Ovary (tissue), 3 donors: ENCODE results near the gene DNAJB8.

Experiments used
- EP300 ChIP-seq: sonication (generic); formaldehyde crosslinking; IDR thresholded peaks from one replicate; pipeline ENCODE4 v1.6.1; 2017; ENCODE audit warnings: antibody characterized with exemption
- TF ChIP-seq, protein P1 (sequence below), 3 donors: fragments of 450-650 bp in 2 of 3; fragments of 200-600 bp in 1 of 3; IDR thresholded peaks; one replicate each; pipeline versions ENCODE4 v1.5.1 to v1.8.0; 2016 to 2022; ENCODE audit warnings: antibody characterized with exemption in 3 of 3, mild to moderate bottlenecking in 1 of 3
- donor health status: DM: no; HTN: no; CAD: no.

DNA sequence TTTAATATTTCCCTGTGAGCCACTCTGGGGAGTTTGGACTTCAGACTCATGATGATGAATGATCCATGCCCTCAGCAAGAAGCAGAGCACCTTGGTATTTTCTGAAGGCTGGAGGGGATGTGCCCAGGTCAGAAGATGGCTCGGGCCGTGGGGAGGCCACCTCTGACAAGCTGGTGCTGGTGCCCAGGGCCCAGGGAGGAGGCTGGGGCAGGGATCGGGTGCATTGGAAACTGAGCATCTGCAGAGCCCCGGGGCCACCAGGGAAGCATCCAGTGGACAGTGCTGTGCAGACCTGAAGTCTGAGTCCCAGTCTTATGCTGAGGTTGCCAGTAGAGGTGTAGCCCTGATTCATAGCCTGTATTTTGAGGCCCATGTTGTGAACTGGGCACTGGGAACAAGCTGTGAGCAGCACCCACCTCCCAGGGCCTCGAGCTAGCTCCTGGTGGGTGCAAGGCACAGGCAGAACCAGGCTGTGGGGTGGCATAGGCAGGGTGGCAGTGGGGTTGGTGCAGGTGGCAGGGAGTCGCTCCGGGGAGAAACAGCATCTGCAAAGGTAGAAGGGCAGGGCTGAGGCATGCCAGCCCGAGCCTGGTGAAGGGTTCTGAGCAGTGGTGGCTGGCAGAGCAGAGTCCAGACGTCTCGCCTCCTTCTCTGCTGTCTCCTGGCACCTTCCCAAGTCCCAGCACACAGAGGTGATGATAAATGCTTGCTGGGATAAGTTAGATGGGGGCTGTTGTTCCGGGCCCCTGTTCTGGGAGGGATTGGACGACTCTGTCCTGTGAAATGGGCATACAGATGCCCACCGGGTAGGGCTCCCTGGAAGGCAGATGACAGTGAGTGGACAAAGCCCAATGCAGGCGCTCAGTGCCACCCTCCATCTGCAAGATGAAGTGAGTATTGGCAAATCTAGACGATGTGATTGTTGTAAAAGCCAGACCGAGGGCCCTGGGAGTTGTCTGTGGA, 10.6 kb downstream of the DNAJB8 start:
- TF ChIP-seq, protein P1, sequence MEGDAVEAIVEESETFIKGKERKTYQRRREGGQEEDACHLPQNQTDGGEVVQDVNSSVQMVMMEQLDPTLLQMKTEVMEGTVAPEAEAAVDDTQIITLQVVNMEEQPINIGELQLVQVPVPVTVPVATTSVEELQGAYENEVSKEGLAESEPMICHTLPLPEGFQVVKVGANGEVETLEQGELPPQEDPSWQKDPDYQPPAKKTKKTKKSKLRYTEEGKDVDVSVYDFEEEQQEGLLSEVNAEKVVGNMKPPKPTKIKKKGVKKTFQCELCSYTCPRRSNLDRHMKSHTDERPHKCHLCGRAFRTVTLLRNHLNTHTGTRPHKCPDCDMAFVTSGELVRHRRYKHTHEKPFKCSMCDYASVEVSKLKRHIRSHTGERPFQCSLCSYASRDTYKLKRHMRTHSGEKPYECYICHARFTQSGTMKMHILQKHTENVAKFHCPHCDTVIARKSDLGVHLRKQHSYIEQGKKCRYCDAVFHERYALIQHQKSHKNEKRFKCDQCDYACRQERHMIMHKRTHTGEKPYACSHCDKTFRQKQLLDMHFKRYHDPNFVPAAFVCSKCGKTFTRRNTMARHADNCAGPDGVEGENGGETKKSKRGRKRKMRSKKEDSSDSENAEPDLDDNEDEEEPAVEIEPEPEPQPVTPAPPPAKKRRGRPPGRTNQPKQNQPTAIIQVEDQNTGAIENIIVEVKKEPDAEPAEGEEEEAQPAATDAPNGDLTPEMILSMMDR (IDR thresholded peaks at IDR 0.05) = no peak
- TF ChIP-seq EP300 = no peak
